Measurements from ENCODE around the gene LRP8.

The LRP8 gene

GRCh38 chr1:53317646-53318539 is 10.0 kb downstream of the LRP8 start:
- in situ Hi-C loops (cut with MboI; ENCODE audit: low sequenced_read_pairs) = no loop called here
- no peaks in the 10 kb centered on the region for H3K27me3 ChIP-seq (ENCODE audit: low read depth)
- H3K36me3 ChIP-seq (replicated peaks) = peaks cover 40% of the 10 kb centered on the region
- H3K4me1 ChIP-seq = no peaks in the 10 kb centered on the region
- DNase-seq (ENCODE audit: low spot score in 2 of 2) = no peak
- no peaks in the 10 kb centered on the region for H3K9me3 ChIP-seq
- no peak overlapping the region for H3K4me3 ChIP-seq

GRCh38 chr1:53316766-53317581 is 10.9 kb downstream of the LRP8 start:
- no peak for DNase-seq (ENCODE audit: low spot score in 2 of 2)
- no peaks in the 10 kb centered on the region for H3K4me1 ChIP-seq
- H3K9me3 ChIP-seq = no peaks in the 10 kb centered on the region
- H3K36me3 ChIP-seq (replicated peaks) = peaks cover 31% of the 10 kb centered on the region
- H3K4me3 ChIP-seq = no peak overlapping the region
- H3K27me3 ChIP-seq (ENCODE audit: low read depth) = no peaks in the 10 kb centered on the region
- in situ Hi-C loops (cut with MboI; ENCODE audit: low sequenced_read_pairs) = no loop called here

DNA sequence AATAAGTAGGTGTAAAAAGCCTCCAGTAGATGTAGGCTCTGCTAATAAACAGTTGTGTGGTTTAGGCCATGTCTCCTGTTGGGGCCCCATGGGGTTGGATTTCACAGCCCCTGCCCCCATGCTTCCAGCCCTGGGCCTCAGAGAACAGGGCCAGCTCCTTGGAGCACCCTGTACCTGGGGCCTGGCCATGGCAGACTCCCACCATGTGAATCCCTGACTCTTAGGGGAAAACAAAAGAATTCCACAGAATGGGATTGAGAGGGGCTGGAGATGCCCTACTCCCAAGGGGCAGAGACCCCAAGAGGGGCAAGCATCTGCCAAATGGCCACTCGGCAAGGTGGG is 11.5 kb downstream of the LRP8 start:
- in situ Hi-C loops (cut with MboI; ENCODE audit: low sequenced_read_pairs) = no loop called here
- Histone ChIP-seq H3K4me3 (no peak overlapping the region), H3K4me1 (no peaks in the 10 kb centered on the region), H3K9me3 (no peaks in the 10 kb centered on the region), H3K36me3 (replicated peaks) (peaks cover 25% of the 10 kb centered on the region), H3K27me3 (ENCODE audit: low read depth) (no peaks in the 10 kb centered on the region)
- DNase-seq (ENCODE audit: low spot score in 2 of 2) = no peak

GRCh38 chr1:53315456-53316423 is 12.1 kb downstream of the LRP8 start:
- H3K4me1 ChIP-seq = no peaks in the 10 kb centered on the region
- no peaks in the 10 kb centered on the region for H3K9me3 ChIP-seq
- no peaks in the 10 kb centered on the region for H3K27me3 ChIP-seq (ENCODE audit: low read depth)
- no peak overlapping the region for H3K4me3 ChIP-seq
- in situ Hi-C loops (cut with MboI; ENCODE audit: low sequenced_read_pairs) = no loop called here
- no peak for DNase-seq (ENCODE audit: low spot score in 2 of 2)
- peaks cover 19% of the 10 kb centered on the region for H3K36me3 ChIP-seq (replicated peaks)

DNA sequence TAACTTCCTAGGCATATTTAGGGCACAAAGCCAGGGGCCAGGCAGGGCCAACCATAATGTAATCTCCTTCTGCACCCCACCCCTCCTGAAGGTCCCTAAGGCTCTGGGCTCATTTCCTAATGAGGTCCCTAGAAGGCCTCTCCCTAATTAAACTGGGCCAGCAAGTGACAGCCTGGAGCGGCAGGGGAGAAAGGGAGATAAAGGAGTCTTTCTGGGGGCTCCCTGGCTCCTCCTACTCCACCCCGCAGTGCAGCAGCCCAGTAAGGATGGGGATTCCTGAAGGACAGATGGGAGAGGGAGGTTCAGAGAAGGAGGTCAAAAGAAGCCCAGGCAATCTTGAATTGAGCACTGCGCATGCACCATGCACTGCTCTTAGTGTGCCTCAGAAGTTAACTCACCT is 12.8 kb downstream of the LRP8 start:
- Histone ChIP-seq H3K36me3 (replicated peaks) (peaks cover 17% of the 10 kb centered on the region), H3K9me3 (no peaks in the 10 kb centered on the region), H3K4me3 (no peak overlapping the region), H3K4me1 (no peaks in the 10 kb centered on the region), H3K27me3 (ENCODE audit: low read depth) (no peaks in the 10 kb centered on the region)
- in situ Hi-C loops (cut with MboI; ENCODE audit: low sequenced_read_pairs) = no loop called here
- no peak for DNase-seq (ENCODE audit: low spot score in 2 of 2)

GRCh38 chr1:53314606-53315005 is 13.3 kb downstream of the LRP8 start:
- Histone ChIP-seq H3K4me1 (no peaks in the 10 kb centered on the region), H3K4me3 (no peak overlapping the region), H3K9me3 (no peaks in the 10 kb centered on the region), H3K27me3 (ENCODE audit: low read depth) (no peaks in the 10 kb centered on the region), H3K36me3 (replicated peaks) (peaks cover 13% of the 10 kb centered on the region)
- no peak for DNase-seq (ENCODE audit: low spot score in 2 of 2)
- in situ Hi-C loops (cut with MboI; ENCODE audit: low sequenced_read_pairs) = no loop called here

DNA sequence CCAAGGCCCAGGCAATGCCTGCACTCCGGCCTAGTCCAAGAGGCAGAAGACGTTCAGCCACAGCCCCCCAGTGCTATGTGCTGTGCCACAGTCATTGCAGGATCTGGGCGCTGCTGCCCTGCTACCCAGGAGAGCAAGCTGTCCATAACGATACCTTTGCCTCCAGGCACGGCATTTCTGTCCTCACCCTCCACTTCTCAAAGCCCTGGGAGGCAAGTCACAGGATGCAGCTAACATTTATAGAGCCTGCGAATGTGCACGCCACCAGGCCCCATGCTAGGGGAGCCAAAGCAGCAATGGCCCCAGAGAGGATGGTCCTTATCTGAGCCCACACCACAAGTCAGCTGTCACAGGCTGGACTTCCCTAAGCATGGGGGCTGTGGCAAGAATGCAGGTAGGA is 13.8 kb downstream of the LRP8 start:
- no peak for DNase-seq (ENCODE audit: low spot score in 2 of 2)
- H3K4me3 ChIP-seq = no peak overlapping the region
- in situ Hi-C loops (cut with MboI; ENCODE audit: low sequenced_read_pairs) = no loop called here
- no peaks in the 10 kb centered on the region for H3K27me3 ChIP-seq (ENCODE audit: low read depth)
- no peaks in the 10 kb centered on the region for H3K9me3 ChIP-seq
- peaks cover 8% of the 10 kb centered on the region for H3K36me3 ChIP-seq (replicated peaks)
- no peaks in the 10 kb centered on the region for H3K4me1 ChIP-seq

DNA sequence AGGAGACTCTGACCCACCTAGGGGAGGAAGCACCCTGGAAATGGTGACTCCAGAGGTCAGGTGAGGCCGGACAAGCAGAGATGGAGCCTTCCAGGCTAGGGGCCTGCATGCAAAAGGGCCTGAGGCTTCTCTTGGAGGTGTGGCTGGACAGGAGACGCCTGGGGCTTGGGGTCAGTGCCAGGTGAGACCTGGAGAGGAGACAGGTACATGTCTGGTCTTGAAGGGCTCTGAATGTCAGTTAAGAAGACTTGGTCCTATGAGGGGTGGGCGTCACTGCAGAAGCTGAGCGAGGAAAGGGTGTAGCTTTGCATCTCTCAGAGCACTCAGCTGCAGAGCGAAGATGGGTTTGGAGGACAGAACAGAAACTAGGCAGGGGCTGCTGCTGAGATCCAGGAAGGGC is 14.3 kb downstream of the LRP8 start:
- no peaks in the 10 kb centered on the region for H3K4me1 ChIP-seq
- no peak overlapping the region for H3K4me3 ChIP-seq
- in situ Hi-C loops (cut with MboI; ENCODE audit: low sequenced_read_pairs) = no loop called here
- no peaks in the 10 kb centered on the region for H3K27me3 ChIP-seq (ENCODE audit: low read depth)
- peaks cover 5% of the 10 kb centered on the region for H3K36me3 ChIP-seq (replicated peaks)
- no peaks in the 10 kb centered on the region for H3K9me3 ChIP-seq
- no peak for DNase-seq (ENCODE audit: low spot score in 2 of 2)

GRCh38 chr1:53311702-53312305 is 16.1 kb downstream of the LRP8 start:
- peaks cover 2% of the 10 kb centered on the region for H3K36me3 ChIP-seq (replicated peaks)
- in situ Hi-C loops (cut with MboI; ENCODE audit: low sequenced_read_pairs) = no loop called here
- H3K4me3 ChIP-seq = no peak overlapping the region

GRCh38 chr1:53310847-53311681 is 16.8 kb downstream of the LRP8 start:
- H3K36me3 ChIP-seq (replicated peaks) = peaks cover 2% of the 10 kb centered on the region
- in situ Hi-C loops (cut with MboI; ENCODE audit: low sequenced_read_pairs) = no loop called here
- no peak overlapping the region for H3K4me3 ChIP-seq
- no peaks in the 10 kb centered on the region for H3K27me3 ChIP-seq (ENCODE audit: low read depth)
- no peaks in the 10 kb centered on the region for H3K9me3 ChIP-seq
- no peaks in the 10 kb centered on the region for H3K4me1 ChIP-seq
- DNase-seq (ENCODE audit: low spot score in 2 of 2) = no peak

More at GRCh38 chr1:53311702-53312305, 16.1 kb downstream of the LRP8 start:
- DNase-seq (ENCODE audit: low spot score in 2 of 2) = no peak
- no peaks in the 10 kb centered on the region for H3K9me3 ChIP-seq
- no peaks in the 10 kb centered on the region for H3K4me1 ChIP-seq
- no peaks in the 10 kb centered on the region for H3K27me3 ChIP-seq (ENCODE audit: low read depth)

DNA sequence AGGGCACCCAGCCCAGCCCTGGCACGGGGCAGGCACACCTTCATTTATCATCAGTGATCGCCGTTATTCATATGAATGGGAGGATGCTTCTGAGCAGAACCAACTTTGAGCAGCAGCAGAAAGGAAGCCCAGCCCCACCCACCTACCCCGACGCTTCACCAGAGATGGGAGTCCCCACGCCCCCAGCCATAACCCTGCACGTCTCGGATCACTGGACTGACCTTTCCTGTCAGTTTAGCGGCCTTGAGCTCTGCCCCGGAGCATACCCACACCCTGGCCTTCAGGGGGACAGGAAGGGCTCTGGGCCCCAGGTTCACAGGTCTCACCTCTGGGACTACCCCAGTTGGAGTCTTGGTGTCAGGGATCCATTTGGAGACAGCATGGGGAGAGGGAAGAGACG is 18.1 kb downstream of the LRP8 start:
- Histone ChIP-seq H3K4me1 (no peaks in the 10 kb centered on the region), H3K4me3 (no peak overlapping the region), H3K9me3 (no peaks in the 10 kb centered on the region), H3K36me3 (replicated peaks) (no peaks in the 10 kb centered on the region; the same call in none of the 2 replicates), H3K27me3 (ENCODE audit: low read depth) (no peaks in the 10 kb centered on the region)
- in situ Hi-C loops (cut with MboI; ENCODE audit: low sequenced_read_pairs) = no loop called here
- no peak for DNase-seq (ENCODE audit: low spot score in 2 of 2)

DNA sequence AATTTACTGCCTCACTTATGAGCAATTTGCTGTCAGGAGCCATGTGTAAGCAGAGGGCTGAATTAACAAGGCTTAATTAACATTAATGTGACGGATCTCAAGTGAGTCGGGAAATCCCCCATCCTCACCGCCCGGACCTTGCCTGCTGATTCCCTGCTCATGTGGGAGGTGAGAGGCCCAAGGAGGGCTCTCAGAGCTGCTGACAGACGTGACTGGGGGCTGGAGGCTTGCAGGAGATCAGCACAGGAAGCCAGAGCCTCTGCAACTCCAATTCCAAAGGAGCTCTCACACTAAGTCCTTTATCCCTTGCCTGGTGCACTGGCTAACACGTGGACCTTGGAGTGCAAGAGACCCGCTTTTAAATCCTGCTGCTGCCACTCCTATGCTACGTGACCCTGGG is 19.4 kb downstream of the LRP8 start:
- no peaks in the 10 kb centered on the region for H3K27me3 ChIP-seq (ENCODE audit: low read depth)
- H3K4me3 ChIP-seq = no peak overlapping the region
- in situ Hi-C loops (cut with MboI; ENCODE audit: low sequenced_read_pairs) = no loop called here
- H3K9me3 ChIP-seq = no peaks in the 10 kb centered on the region
- DNase-seq (ENCODE audit: low spot score in 2 of 2) = no peak
- H3K4me1 ChIP-seq = no peaks in the 10 kb centered on the region
- no peaks in the 10 kb centered on the region; the same call in none of the 2 replicates for H3K36me3 ChIP-seq (replicated peaks)

Measured in HAP-1 (cell line).